H9 (cell line): ENCODE results near the gene ODF4. TPM values are rescaled to one million over a fixed set of nuclear protein-coding genes. Genes with fewer than 3 reads are reported as not detected.

Experiments
- DNase-seq: peaks from one replicate; pipeline ENCODE4 v3.0.0-alpha.2; 2017
- H2AFZ ChIP-seq: one replicate; pipeline ENCODE4 v1.6.1; 2013; ENCODE audit warnings: mild to moderate bottlenecking, low read length, control low read depth, moderate library complexity
- H2AK5ac ChIP-seq: 2 replicates; pipeline ENCODE4 v1.6.1; 2013; ENCODE audit warnings: low read length, control low read depth, mixed read lengths; ENCODE audit not compliant: insufficient read length
- H2BK120ac ChIP-seq: one replicate; pipeline ENCODE4 v1.6.1; 2013; ENCODE audit warnings: low read depth, mild to moderate bottlenecking, low read length, control low read depth, inconsistent platforms; ENCODE audit not compliant: poor library complexity, severe bottlenecking
- H2BK12ac ChIP-seq: 2 replicates; pipeline ENCODE4 v1.6.1; 2013; ENCODE audit warnings: low read length, control low read depth, mixed read lengths, low read depth; ENCODE audit not compliant: insufficient read length
- H2BK15ac ChIP-seq: 2 replicates; pipeline ENCODE4 v1.6.1; 2013; ENCODE audit warnings: low read depth, low read length, control low read depth
- H2BK20ac ChIP-seq: one replicate; pipeline ENCODE4 v1.6.1; 2013; ENCODE audit warnings: low read depth, mild to moderate bottlenecking, low read length, control low read depth, inconsistent platforms; ENCODE audit not compliant: poor library complexity, severe bottlenecking
- H2BK5ac ChIP-seq: 2 replicates; pipeline ENCODE4 v1.6.1; 2013; ENCODE audit warnings: low read length, control low read depth, mixed read lengths; ENCODE audit not compliant: insufficient read length
- H3K14ac ChIP-seq: 2 replicates; pipeline ENCODE4 v1.6.1; 2013; ENCODE audit warnings: low read length, control low read depth; ENCODE audit not compliant: insufficient read depth
- H3K18ac ChIP-seq: 2 replicates; pipeline ENCODE4 v1.6.1; 2013; ENCODE audit warnings: low read depth, mild to moderate bottlenecking, mixed read lengths, low read length, control low read depth; ENCODE audit not compliant: insufficient read length
- H3K23ac ChIP-seq: 2 replicates; pipeline ENCODE4 v1.6.1; 2013; ENCODE audit warnings: low read length, control low read depth, mixed read lengths, low read depth; ENCODE audit not compliant: insufficient read length
- H3K23me2 ChIP-seq: 2 replicates; pipeline ENCODE4 v1.6.1; 2013; ENCODE audit warnings: low read depth, mild to moderate bottlenecking, mixed read lengths, low read length, control low read depth; ENCODE audit not compliant: insufficient read length, poor library complexity, severe bottlenecking
- H3K27ac ChIP-seq: 2 replicates; pipeline ENCODE4 v1.5.1; 2013; ENCODE audit warnings: low read length, control low read depth, mixed read lengths, low read depth; ENCODE audit not compliant: insufficient read length
- H3K27me3 ChIP-seq: 2 replicates; pipeline ENCODE4 v1.6.1; 2013; ENCODE audit warnings: low read length, control low read depth, inconsistent platforms; ENCODE audit not compliant: insufficient read depth
- H3K4ac ChIP-seq: 2 replicates; pipeline ENCODE4 v1.6.1; 2013; ENCODE audit warnings: low read depth, mild to moderate bottlenecking, control low read depth, inconsistent platforms, low read length, moderate library complexity
- H3K4me1 ChIP-seq: 2 replicates; pipeline ENCODE4 v1.6.1; 2013; ENCODE audit warnings: low read length, control low read depth, inconsistent platforms; ENCODE audit not compliant: insufficient read depth
- H3K4me2 ChIP-seq: 2 replicates; pipeline ENCODE4 v1.6.1; 2013; ENCODE audit warnings: low read length, control low read depth, mixed read lengths; ENCODE audit not compliant: insufficient read length, insufficient read depth
- H3K56ac ChIP-seq: 2 replicates; pipeline ENCODE4 v1.6.1; 2013; ENCODE audit warnings: low read depth, mild to moderate bottlenecking, mixed read lengths, low read length, control low read depth; ENCODE audit not compliant: insufficient read length
- H3K79me1 ChIP-seq: 2 replicates; pipeline ENCODE4 v1.6.1; 2013; ENCODE audit warnings: low read depth, mild to moderate bottlenecking, moderate library complexity, low read length, control low read depth, inconsistent platforms; ENCODE audit not compliant: insufficient read depth, poor library complexity, severe bottlenecking
- H3K79me2 ChIP-seq: 2 replicates; pipeline ENCODE4 v1.6.1; 2013; ENCODE audit warnings: low read length, control low read depth, inconsistent platforms; ENCODE audit not compliant: insufficient read depth
- H3K9ac ChIP-seq: 2 replicates; pipeline ENCODE4 v1.6.1; 2013; ENCODE audit warnings: low read length, control low read depth, mixed read lengths; ENCODE audit not compliant: insufficient read length; ENCODE audit errors: extremely low read depth
- H3K9me3 ChIP-seq: one replicate; pipeline ENCODE4 v1.6.1; 2013; ENCODE audit warnings: low read depth, low read length, inconsistent platforms; ENCODE audit not compliant: control insufficient read depth
- H3T11ph ChIP-seq: one replicate; pipeline ENCODE4 v1.6.1; 2013; ENCODE audit warnings: mild to moderate bottlenecking, low read length, control low read depth, inconsistent platforms
- H4K20me1 ChIP-seq: one replicate; pipeline ENCODE4 v1.6.1; 2013; ENCODE audit not compliant: control insufficient read depth, insufficient read length, insufficient read depth
- H4K5ac ChIP-seq: 2 replicates; pipeline ENCODE4 v1.6.1; 2013; ENCODE audit warnings: low read depth, mild to moderate bottlenecking, mixed read lengths, low read length, control low read depth; ENCODE audit not compliant: insufficient read length
- H4K8ac ChIP-seq: replicated peaks from 2 replicates; pipeline ENCODE4 v1.6.1; 2013; ENCODE audit warnings: low read length, control low read depth, mixed read lengths, low read depth; ENCODE audit not compliant: insufficient read length
- H4K91ac ChIP-seq: 2 replicates; pipeline ENCODE4 v1.6.1; 2013; ENCODE audit warnings: low read depth, mild to moderate bottlenecking, moderate library complexity, mixed read lengths, low read length, control low read depth; ENCODE audit not compliant: insufficient read length
- H3K27ac Mint-ChIP-seq, 3 experiments: 2 replicates in 2 of 3; 3 replicates in 1 of 3; pipeline ENCODE4 v1.8.0; 2020 to 2021; ENCODE audit warnings: mixed read lengths in 3 of 3, mild to moderate bottlenecking in 1 of 3, moderate library complexity in 1 of 3
- H3K27me3 Mint-ChIP-seq: 2 replicates; pipeline ENCODE4 v1.8.0; 2021; ENCODE audit warnings: low read depth, mild to moderate bottlenecking, moderate library complexity, mixed read lengths
- H3K36me3 Mint-ChIP-seq, 3 experiments: 2 replicates in 2 of 3; 3 replicates in 1 of 3; pipeline ENCODE4 v1.8.0; 2020 to 2021; ENCODE audit warnings: low read depth in 3 of 3, mixed read lengths in 3 of 3; ENCODE audit not compliant: insufficient read depth in 1 of 3
- H3K4me1 Mint-ChIP-seq, 2 experiments: 2 replicates each; pipeline ENCODE4 v1.8.0; 2020; ENCODE audit warnings: mixed read lengths in 2 of 2
- H3K4me3 Mint-ChIP-seq, 2 experiments: 2 replicates in 1 of 2; 3 replicates in 1 of 2; pipeline ENCODE4 v1.8.0; 2020 to 2021; ENCODE audit warnings: mild to moderate bottlenecking in 2 of 2, mixed read lengths in 2 of 2, moderate library complexity in 1 of 2
- H3K9me3 Mint-ChIP-seq, 2 experiments: 2 replicates in 1 of 2; 3 replicates in 1 of 2; pipeline ENCODE4 v1.8.0; 2020; ENCODE audit warnings: mild to moderate bottlenecking in 2 of 2, mixed read lengths in 2 of 2, moderate library complexity in 1 of 2
- WGBS: extraction: QIAGEN DNeasy Blood & Tissue Kit; methylation state at CpG from one replicate; pipeline ENCODE4 v1.1.7; 2013; ENCODE audit warnings: missing lambda C conversion rate, low lambda C conversion rate, mixed read lengths; ENCODE audit not compliant: insufficient read length; ENCODE audit errors: extremely low coverage; 5-methylcytosine and 5-hydroxymethylcytosine counted together
- total RNA-seq: library from RNA; stranded (reverse); gene quantifications from 2 replicates; pipeline ENCODE4 v1.2.1, GENCODE V29; 2021
- TF ChIP-seq, protein P1 (sequence below): fragments of 200-600 bp; sonication (generic); conservative IDR thresholded peaks from 3 replicates; pipeline ENCODE4 v1.8.0; 2021; ENCODE audit warnings: antibody characterized with exemption, mild to moderate bottlenecking

ODF4 gene
- total RNA-seq, 1 experiment from 2014 or later, result not detected

DNA sequence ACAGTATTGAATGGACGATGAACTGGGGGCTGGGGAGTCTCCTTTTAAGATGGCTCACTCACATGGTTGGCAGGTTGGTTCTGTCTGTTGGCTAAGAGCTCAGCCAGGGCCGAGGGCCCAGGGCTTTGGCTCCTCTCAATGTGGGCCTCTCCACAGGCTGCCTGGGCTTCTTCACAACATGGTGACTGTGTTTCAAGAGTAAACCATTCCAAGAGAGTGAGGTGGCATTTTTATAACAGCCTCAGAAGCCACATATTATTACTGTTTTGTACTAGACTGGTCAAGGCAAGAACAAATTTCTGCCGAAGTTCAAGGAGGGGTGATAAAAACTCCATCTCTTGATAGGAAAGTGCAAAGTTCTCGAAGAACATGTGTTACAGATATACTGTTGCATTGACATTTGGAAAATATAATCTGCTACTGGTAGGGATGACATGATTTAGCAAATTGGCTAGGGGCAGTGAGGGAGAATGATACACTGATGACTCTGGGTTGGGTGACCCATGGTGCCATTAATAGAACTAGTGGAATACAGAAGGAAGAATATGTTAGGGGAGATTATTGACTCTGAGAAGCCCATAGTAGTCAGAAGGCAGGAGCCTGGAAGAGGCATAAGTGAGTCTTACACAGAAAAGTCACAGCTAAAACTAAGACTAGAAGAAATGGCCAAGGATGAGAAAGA is 23.2 kb downstream of the ODF4 start:
- no peak for DNase-seq
- Histone ChIP-seq H3T11ph (no peak overlapping the region), H3K9me3 (no peaks in the 10 kb centered on the region), H3K27ac (no peak overlapping the region), H3K9ac (no peak overlapping the region), H2BK120ac (no peak overlapping the region), H3K27me3 (no peaks in the 10 kb centered on the region), H2AFZ (no peak overlapping the region), H2BK5ac (no peak overlapping the region), H4K20me1 (no peaks in the 10 kb centered on the region), H4K91ac (no peak overlapping the region), H3K79me2 (no peaks in the 10 kb centered on the region), H4K8ac (no peak overlapping the region), H3K23ac (no peak overlapping the region), H3K56ac (no peak overlapping the region), H2BK12ac (no peak overlapping the region), H2BK20ac (no peak overlapping the region), H3K4ac (no peak overlapping the region), H2BK15ac (no peak overlapping the region), H3K79me1 (no peaks in the 10 kb centered on the region), H2AK5ac (no peak overlapping the region), H3K4me2 (no peak overlapping the region), H3K14ac (no peak overlapping the region), H3K18ac (no peak overlapping the region), H4K5ac (no peak overlapping the region), H3K23me2 (no peaks in the 10 kb centered on the region), H3K4me1 (peaks cover 16% of the 10 kb centered on the region; the same call in 1 of the 2 replicates)
- Mint-ChIP-seq H3K36me3 (peaks cover 0 to 9% (median 2%) of the 10 kb centered on the region in 3 experiments; a peak in 3 of 7 replicates), H3K4me3 (no peak overlapping the region), H3K4me1 (peaks cover 23 to 26% of the 10 kb centered on the region in 2 experiments), H3K27me3 (no peaks in the 10 kb centered on the region), H3K27ac (0 out of 7 replicates have a peak overlapping the region, but pooled peaks of 1 of the 3 experiments have one; percentile 8), H3K9me3 (no peaks in the 10 kb centered on the region)
- no CpG with 5 or more reads among the region's 4 CpGs for WGBS
- TF ChIP-seq, protein P1, sequence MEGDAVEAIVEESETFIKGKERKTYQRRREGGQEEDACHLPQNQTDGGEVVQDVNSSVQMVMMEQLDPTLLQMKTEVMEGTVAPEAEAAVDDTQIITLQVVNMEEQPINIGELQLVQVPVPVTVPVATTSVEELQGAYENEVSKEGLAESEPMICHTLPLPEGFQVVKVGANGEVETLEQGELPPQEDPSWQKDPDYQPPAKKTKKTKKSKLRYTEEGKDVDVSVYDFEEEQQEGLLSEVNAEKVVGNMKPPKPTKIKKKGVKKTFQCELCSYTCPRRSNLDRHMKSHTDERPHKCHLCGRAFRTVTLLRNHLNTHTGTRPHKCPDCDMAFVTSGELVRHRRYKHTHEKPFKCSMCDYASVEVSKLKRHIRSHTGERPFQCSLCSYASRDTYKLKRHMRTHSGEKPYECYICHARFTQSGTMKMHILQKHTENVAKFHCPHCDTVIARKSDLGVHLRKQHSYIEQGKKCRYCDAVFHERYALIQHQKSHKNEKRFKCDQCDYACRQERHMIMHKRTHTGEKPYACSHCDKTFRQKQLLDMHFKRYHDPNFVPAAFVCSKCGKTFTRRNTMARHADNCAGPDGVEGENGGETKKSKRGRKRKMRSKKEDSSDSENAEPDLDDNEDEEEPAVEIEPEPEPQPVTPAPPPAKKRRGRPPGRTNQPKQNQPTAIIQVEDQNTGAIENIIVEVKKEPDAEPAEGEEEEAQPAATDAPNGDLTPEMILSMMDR, result no peak
